ENCODE results near the gene UBE2A. TPM values are rescaled to one million over a fixed set of nuclear protein-coding genes. Genes with fewer than 3 reads are reported as not detected.
A peak's percentile ranks its signal among the peaks of the same experiment; 100 is the strongest.

Gene UBE2A
- polyA plus RNA-seq, 10 donors, result 52.4 to 71.1 (median 63.9) TPM

- peak in 2 of 3 donors; percentile 2 to 40 for DNase-seq
Observed at GRCh38 chrX:119605464-119606279, 31.3 kb downstream of the UBE2A start.

DNA sequence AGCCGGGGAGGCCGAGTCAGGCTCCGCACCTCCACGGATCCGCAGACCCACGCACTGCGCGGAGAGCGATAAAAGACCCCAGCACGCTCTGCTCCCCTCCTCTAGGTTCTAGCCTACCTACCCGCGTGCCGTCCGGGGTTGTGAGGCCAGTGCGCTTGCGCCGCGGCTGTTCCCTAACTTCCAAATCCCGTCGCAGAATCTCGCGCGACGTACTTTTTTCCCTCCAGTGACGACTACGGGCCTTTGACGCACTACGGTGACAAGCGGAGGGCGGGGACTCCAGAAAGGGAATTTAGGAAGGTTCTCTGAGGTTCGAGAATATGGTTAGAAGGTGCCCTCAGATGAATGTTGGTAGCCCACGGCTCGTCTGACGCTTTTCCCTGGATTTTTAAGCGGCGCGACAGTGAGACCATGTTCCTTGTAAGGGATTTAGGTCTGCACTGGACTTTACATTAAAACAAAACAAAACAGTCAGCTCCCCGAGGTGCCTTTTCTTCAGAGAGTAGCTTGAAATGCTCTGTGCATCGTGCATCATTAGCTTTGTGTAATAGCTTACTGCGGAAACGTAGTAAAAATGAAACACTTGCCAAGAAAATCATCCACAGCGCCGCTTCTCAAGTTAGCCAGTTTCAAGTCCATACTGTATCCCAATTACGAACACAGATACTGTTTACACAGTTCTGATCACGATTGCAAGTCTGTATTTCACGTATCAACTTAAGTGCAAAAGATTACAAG, 32.1 kb downstream of the UBE2A start, which contains the start of gene NKRF:
NKRF (minus strand) TSS at position 145 of the 738 bp plus-strand sequence.
- peak; percentile 91 to 96 (median 94) for DNase-seq

DNA sequence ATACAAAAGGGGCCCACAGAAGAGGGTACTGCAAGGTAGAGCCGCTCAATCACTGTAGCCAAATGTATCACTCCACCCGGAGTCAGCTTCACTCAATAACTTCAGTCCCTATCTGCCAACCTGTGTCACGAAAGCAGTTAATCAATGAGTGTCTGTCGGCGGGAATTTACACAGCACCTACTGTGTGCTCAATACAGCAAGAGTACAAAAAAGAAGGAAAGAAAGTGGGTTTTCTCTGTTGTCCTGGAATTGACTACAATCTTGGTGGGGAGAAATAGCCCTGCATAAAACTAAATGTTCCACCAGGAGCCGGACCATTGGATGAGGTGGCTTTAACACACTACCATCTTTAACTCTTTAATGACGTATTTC, 32.6 kb downstream of the UBE2A start:
- DNase-seq, result no peak

- DNase-seq, result no peak
Observed at GRCh38 chrX:119614776-119615175, 40.4 kb downstream of the UBE2A start.

DNA sequence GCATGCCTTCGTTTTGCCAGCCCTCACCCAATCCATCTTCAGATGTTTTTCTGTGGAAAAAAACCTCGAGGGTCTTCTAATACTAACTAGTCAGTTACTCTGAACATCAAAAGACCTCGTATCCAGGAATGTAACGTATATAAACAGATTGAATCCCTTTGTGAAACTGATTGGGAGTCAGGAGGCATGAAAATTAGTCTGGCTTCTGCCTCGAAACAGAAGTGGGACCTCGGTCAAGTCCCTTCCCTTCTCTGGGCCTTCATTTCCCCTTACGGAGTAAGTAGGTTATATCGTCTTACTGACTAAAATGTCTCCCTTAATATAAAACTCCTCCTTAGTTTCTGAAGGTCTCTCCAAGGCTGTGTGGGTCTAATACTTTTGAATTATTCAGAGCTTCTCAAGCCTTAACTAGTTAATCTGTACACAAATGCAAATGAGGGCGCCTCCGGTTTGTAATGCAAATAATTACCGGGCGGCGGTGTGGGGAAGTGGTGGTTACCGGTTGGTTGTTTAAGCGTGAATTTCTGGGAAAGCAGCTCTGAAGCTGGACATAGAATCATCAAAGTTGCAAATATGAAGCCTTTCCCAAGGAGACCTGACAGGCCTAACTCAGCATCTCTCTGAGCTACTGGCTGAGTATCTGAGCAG, 43.3 kb downstream of the UBE2A start:
- no peak for DNase-seq

DNA sequence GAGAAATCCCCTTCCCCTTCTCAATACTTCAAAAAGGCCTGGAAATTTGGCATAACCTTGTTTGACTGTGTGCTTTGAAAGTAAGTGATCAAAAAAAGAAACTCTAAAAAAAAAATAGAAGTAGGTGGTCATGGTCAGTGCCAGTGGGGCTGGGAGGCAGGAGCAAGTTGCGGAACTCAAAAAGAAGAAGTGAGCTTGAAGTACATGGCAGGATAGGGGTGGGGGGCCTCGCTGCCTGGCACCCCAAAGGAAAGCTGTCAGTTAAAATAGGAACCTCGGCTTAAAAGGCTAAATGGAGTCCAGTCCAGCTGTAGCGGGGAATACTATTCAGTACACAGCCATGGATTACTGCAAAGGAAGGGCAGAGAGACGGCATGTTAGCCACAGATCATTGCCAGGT, 44.1 kb downstream of the UBE2A start:
- no peak for DNase-seq

GRCh38 chrX:119622356-119623232, 48.2 kb downstream of the UBE2A start:
- DNase-seq, result peak; percentile 38 to 69 (median 49)

GRCh38 chrX:119624417-119624816, 50.1 kb downstream of the UBE2A start:
- no peak for DNase-seq

DNA sequence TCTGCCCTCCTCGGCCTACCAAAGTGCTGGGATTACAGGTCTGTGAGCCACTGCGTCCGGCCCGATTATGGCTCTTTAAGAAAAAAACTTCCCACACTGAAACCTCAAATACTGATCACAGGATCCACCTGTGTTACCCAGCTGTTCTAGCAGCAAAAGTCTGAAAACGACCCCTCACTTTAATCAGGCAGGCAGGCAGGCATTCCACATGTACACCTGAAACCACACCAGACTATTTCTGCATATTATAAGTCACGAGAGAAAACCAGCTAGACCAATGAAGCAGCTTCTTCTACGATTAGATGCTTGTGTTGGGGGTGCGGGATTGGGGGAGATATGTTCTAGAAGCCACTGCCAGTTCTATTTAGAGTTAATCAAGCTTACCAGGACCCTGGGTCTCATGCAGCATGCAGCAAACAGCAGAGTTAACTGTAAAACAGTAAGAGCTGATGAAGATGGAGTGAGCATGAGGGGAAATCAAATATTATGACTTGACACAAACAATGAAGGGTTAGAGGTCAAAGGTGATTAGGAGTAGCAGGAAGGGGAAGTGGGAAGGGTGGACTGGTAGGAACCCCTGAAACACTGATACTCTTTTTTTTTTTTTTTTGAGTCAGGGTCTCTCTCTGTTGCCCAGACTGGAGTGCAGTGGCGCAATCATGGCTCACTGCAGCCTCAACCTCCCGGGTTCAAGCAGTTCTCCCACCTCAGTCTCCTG, 50.7 kb downstream of the UBE2A start:
- no peak for DNase-seq

- no peak for DNase-seq
Observed at GRCh38 chrX:119625843-119626242, 51.5 kb downstream of the UBE2A start.

Other genes with a start within 250 kb of the UBE2A start
- 10 to 100 TPM in 1 of 10 donors, 1 to 10 TPM in 9; 5.1 to 10.2 (median 7.7) TPM for gene SLC25A43, start 175.2 kb upstream of the UBE2A start, polyA plus RNA-seq (ENCODE audit: insufficient read length in 10 of 10)
- 100 to 1,000 TPM; 138 to 180 (median 165) TPM for gene SLC25A5, start 106.1 kb upstream of the UBE2A start, polyA plus RNA-seq (ENCODE audit: insufficient read length in 10 of 10)
- gene STEEP1, start 9.2 kb upstream of the UBE2A start, polyA plus RNA-seq (ENCODE audit: insufficient read length in 10 of 10), result 10 to 100 TPM; 13.7 to 19.0 (median 16.1) TPM
- gene NKRF, start 31.9 kb downstream of the UBE2A start, polyA plus RNA-seq (ENCODE audit: insufficient read length in 10 of 10), result 10 to 100 TPM in 1 of 10 donors, 1 to 10 TPM in 9; 6.2 to 10.0 (median 7.5) TPM
- gene SEPTIN6, start 118.6 kb downstream of the UBE2A start, polyA plus RNA-seq (ENCODE audit: insufficient read length in 10 of 10), result 10 to 100 TPM; 22.7 to 42.2 (median 29.1) TPM
- under 1 TPM; 0.16 to 0.75 (median 0.43) TPM for gene SOWAHD, start 184.0 kb downstream of the UBE2A start, polyA plus RNA-seq (ENCODE audit: insufficient read length in 10 of 10)
- 1,000 to 10,000 TPM; 2,941 to 3,876 (median 3,260) TPM for gene RPL39, start 217.1 kb downstream of the UBE2A start, polyA plus RNA-seq (ENCODE audit: insufficient read length in 10 of 10)